AG04450 (cell line): ENCODE data around the gene OR9A4. TPM values are rescaled to one million over a fixed set of nuclear protein-coding genes. Genes with fewer than 3 reads are reported as not detected.

Experiments
- CTCF ChIA-PET: fragments of 300-600, 350-600 bp; formaldehyde crosslinking; extraction: SDS; loops from one replicate; lab custom pipeline; 2022; ENCODE audit warnings: antibody characterized with exemption, inconsistent platforms; lab: Charles Lee
- POLR2A ChIA-PET: fragments of 350-600 bp; formaldehyde crosslinking; extraction: SDS; loops from one replicate; lab custom pipeline; 2021; ENCODE audit warnings: antibody characterized with exemption, inconsistent platforms; lab: Yijun Ruan, JAX
- DNase-seq: peaks from one replicate; pipeline ENCODE4 v3.0.0-alpha.2; 2011; ENCODE audit warnings: low read depth, low spot score
- H3K27ac ChIP-seq: one replicate; pipeline ENCODE4 v1.5.1; 2012; ENCODE audit warnings: low read depth, low read length, control low read depth
- H3K27me3 ChIP-seq: one replicate; pipeline ENCODE4 v1.6.0; 2012; ENCODE audit warnings: low read length; ENCODE audit not compliant: control insufficient read depth, insufficient read depth
- H3K4me3 ChIP-seq: 2 replicates; pipeline ENCODE4 v1.5.1; 2011; ENCODE audit warnings: mild to moderate bottlenecking, low read depth, low read length, control low read depth
- H3K9me3 ChIP-seq: 2 replicates; pipeline ENCODE4 v1.5.1; 2012; ENCODE audit warnings: low read length; ENCODE audit not compliant: control insufficient read depth, insufficient read depth
- CTCF ChIP-seq: IDR thresholded peaks from 2 replicates; pipeline ENCODE4 v1.5.1; 2011; ENCODE audit warnings: low read depth, low read length, control low read depth, inconsistent platforms
- polyA minus RNA-seq: library from RNA; depleted of rRNA, polyadenylated mRNA; stranded (reverse); fragments of >200 nt; gene quantifications from 2 replicates; pipeline ENCODE4 v1.2.3, GENCODE V29; 2011; rRNA and poly(A)+ RNA removed
- polyA plus RNA-seq: library from polyadenylated mRNA; depleted of rRNA; stranded (reverse); fragments of >200 nt; gene quantifications from 2 replicates; pipeline ENCODE4 v1.2.3, GENCODE V29; 2011; rRNA removed

OR9A4 gene
- not detected in 2 replicates for polyA plus RNA-seq
- 0.28 TPM in 1 of 2 replicates, not detected in the other for polyA minus RNA-seq

- no peak for TF ChIP-seq CTCF
- Histone ChIP-seq H3K9me3 (peaks cover 6% of the 10 kb centered on the region), H3K27ac (no peak within 1 kb of the TSS), H3K27me3 (no peaks in the 10 kb centered on the region), H3K4me3 (no peak within 1 kb of the TSS)
- ChIA-PET POLR2A (no interaction called here), CTCF (no interaction called here)
- DNase-seq = no peak
These were observed at the start of gene OR9A4 for GRCh38 chr7:141916099-141916498. Gene OR9A4 (plus strand): TSS chr7:141916399. CDS start chr7:141918876, 2,477 bp downstream.

GRCh38 chr7:141866974-141867373 is 49.2 kb upstream of the OR9A4 start:
- no peak for DNase-seq
- H3K27ac ChIP-seq = no peak overlapping the region
- H3K4me3 ChIP-seq = no peak overlapping the region
- H3K9me3 ChIP-seq = no peaks in the 10 kb centered on the region
- CTCF ChIA-PET = no interaction called here
- H3K27me3 ChIP-seq = no peaks in the 10 kb centered on the region
- TF ChIP-seq CTCF = no peak
- POLR2A ChIA-PET = no interaction called here

- Histone ChIP-seq H3K9me3 (peaks cover 12% of the 10 kb centered on the region), H3K4me3 (no peak overlapping the region), H3K27ac (no peak overlapping the region), H3K27me3 (no peaks in the 10 kb centered on the region)
- no peak for DNase-seq
- ChIA-PET CTCF (no interaction called here), POLR2A (no interaction called here)
- TF ChIP-seq CTCF = no peak
These were observed 43.3 kb upstream of the OR9A4 start for GRCh38 chr7:141872931-141873330.

- ChIA-PET POLR2A (no interaction called here), CTCF (no interaction called here)
- DNase-seq = no peak
- no peaks in the 10 kb centered on the region for H3K27me3 ChIP-seq
- H3K9me3 ChIP-seq = peaks cover 12% of the 10 kb centered on the region
- no peak overlapping the region for H3K4me3 ChIP-seq
- no peak for TF ChIP-seq CTCF
- H3K27ac ChIP-seq = no peak overlapping the region
These were observed 41.4 kb upstream of the OR9A4 start for GRCh38 chr7:141874787-141875186.

GRCh38 chr7:141875453-141875852 is 40.7 kb upstream of the OR9A4 start:
- DNase-seq = no peak
- TF ChIP-seq CTCF = no peak
- ChIA-PET CTCF (no interaction called here), POLR2A (no interaction called here)
- no peak overlapping the region for H3K4me3 ChIP-seq
- peaks cover 16% of the 10 kb centered on the region for H3K9me3 ChIP-seq
- no peak overlapping the region for H3K27ac ChIP-seq
- H3K27me3 ChIP-seq = no peaks in the 10 kb centered on the region
